ENCODE measurements around the gene GCA. TPM values are rescaled to one million over a fixed set of nuclear protein-coding genes. Genes with fewer than 3 reads are reported as not detected.

The GCA gene, protein sequence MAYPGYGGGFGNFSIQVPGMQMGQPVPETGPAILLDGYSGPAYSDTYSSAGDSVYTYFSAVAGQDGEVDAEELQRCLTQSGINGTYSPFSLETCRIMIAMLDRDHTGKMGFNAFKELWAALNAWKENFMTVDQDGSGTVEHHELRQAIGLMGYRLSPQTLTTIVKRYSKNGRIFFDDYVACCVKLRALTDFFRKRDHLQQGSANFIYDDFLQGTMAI
- 1 to 10 TPM; 3.4 to 5.8 TPM for total RNA-seq

DNA sequence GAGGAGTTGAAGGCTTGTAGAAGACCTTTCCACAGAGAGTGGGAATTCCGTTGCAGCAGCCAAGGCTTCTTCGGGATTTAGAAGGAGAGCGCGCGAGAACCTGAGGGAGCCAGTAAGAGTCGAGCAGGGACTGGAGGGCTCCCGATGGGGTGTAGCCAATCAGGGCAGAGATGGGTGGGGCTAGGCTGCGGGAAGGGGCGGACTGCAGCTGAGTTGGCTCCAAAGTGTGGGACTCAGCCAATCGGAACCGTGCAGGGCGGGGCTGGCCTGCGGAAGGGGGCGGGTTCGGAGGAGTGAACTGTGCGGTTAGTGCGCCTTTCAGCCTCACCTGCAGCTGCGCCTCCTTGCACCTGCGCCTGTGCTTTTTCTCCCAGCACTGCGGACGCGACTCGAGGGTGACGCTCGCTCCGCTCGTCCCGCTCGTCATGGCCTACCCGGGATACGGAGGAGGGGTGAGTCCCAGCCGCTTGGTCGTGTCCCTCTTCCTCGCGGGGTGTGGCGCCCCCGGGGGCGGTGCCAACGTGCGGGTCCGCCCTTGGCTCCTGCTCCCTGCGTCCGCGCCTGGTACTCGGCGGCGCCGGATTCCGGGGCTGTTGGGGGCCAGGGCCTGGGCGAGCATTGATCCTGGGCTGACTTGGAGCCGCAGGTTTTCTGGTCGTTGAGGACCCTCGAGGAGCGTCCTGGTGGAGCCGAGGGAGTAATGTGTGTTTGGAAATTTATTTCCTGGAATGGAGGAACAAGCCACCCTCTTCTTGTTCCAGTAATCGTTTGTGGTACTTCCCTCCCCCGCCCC, at the start of gene GCA:
Gene GCA (plus strand): TSS at position 309 of the 793 bp plus-strand sequence. CDS start 117 bp downstream, at position 426.
- DNase-seq (ENCODE audit: low spot score) = peak; percentile 96
- H3K27ac Mint-ChIP-seq = peak within 1 kb of the TSS; percentile 18 to 41
- peak within 1 kb of the TSS; percentile 86 for H3K4me3 Mint-ChIP-seq
- no peaks in the 10 kb centered on the region for H3K36me3 Mint-ChIP-seq
- H3K27me3 Mint-ChIP-seq = peaks cover 0 to 4% of the 10 kb centered on the region in 2 donors
- peak; percentile 100 for ATAC-seq
- H3K9me3 Mint-ChIP-seq = no peaks in the 10 kb centered on the region
- H3K4me1 Mint-ChIP-seq (ENCODE audit: low read depth in 2 of 2) = peaks cover 9 to 10% of the 10 kb centered on the region in 2 donors

DNA sequence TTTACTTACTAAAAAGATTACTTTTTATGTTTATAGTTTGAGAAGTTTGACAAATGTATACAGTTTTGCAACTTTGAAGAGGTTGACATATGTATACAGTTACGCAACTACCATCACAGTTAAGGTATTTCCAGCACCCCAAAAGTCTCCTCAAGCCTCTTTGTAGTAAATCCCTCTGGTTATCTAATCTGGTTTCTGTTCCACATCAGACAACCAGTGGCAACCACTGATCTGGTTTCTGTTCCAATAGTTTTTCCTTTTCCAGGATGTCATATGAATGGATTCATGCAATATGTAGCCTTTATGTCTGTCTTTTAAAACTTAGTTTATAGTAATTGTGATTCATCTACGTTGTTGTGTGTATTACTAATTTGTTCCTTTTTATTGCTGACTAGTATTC, 48.9 kb upstream of the GCA start:
- no peaks in the 10 kb centered on the region for H3K27me3 Mint-ChIP-seq
- peaks cover 9% of the 10 kb centered on the region for H3K36me3 Mint-ChIP-seq
- H3K4me3 Mint-ChIP-seq = no peak overlapping the region
- H3K27ac Mint-ChIP-seq = no peak overlapping the region
- peaks cover 0 to 2% of the 10 kb centered on the region in 2 donors for H3K4me1 Mint-ChIP-seq (ENCODE audit: low read depth in 2 of 2)
- ATAC-seq (no peak), DNase-seq (ENCODE audit: low spot score) (no peak)
- H3K9me3 Mint-ChIP-seq = no peaks in the 10 kb centered on the region

DNA sequence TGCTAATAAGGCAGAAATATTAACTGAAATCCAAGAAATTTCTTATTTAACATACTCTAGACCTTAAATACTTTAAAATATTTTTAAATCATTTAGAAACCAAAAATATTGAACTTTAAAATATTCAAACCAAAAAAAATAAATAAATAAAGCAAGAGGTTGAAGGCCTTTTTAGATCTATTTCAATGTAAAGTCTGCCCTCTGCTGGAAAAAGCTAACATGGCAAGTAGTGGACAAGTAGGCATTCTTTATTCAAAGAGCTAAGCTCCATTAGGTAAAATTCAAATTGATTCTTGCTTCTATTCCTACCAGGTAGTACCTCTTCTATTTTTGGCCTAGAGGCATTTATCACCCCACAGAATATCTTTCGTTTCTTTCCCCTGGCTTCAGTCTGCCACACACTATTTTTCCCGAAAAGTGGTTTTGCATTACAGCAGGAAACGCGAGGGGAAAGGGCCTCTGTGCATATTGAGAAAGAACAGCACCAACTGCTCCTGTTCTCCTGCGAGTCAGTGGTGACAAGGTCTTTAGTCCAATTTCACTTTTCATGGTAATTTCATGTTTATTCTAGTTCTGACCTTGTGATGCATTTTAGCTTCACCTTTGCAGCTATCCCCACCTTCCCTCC, 45.9 kb upstream of the GCA start:
- H3K4me1 Mint-ChIP-seq (ENCODE audit: low read depth in 2 of 2) = no peaks in the 10 kb centered on the region
- no peak overlapping the region for H3K4me3 Mint-ChIP-seq
- DNase-seq (ENCODE audit: low spot score) (peak; percentile 79), ATAC-seq (no peak)
- no peaks in the 10 kb centered on the region for H3K27me3 Mint-ChIP-seq
- no peaks in the 10 kb centered on the region for H3K9me3 Mint-ChIP-seq
- H3K27ac Mint-ChIP-seq = no peak overlapping the region
- peaks cover 5% of the 10 kb centered on the region for H3K36me3 Mint-ChIP-seq

DNA sequence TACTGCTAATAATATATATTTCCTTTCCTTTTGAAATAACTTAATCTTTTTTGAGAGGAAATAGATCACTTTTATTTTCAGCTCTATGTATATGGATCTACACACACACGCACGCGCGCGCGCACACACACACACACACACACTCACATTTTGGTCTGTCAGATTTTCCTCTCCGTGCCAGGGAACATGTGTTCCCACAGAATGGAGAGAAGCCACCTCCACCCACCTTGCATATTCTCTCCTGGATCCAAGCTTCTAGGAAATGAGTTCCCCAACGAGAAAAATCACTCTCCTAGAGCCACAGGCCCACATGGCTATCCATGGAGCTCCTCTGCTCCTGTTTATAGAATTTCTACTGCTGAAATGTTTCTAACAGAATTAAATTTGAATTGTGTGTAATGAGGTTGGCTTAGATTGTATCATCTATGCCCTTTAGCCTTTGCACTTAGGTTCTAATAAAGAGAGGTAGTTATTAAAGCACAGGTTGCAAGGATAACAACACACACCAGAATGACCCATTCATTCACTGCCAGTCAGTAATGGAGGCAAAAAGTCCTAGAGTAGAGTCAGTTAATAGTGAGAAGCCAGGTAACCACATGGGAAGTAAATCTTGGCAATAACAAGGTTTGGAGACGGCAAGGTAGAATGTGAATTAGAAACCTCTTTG, 45.1 kb upstream of the GCA start:
- Mint-ChIP-seq H3K27ac (no peak overlapping the region), H3K4me3 (no peak overlapping the region), H3K27me3 (no peaks in the 10 kb centered on the region), H3K4me1 (ENCODE audit: low read depth in 2 of 2) (no peaks in the 10 kb centered on the region), H3K36me3 (peaks cover 5% of the 10 kb centered on the region), H3K9me3 (no peaks in the 10 kb centered on the region)
- ATAC-seq (no peak), DNase-seq (ENCODE audit: low spot score) (no peak)

DNA sequence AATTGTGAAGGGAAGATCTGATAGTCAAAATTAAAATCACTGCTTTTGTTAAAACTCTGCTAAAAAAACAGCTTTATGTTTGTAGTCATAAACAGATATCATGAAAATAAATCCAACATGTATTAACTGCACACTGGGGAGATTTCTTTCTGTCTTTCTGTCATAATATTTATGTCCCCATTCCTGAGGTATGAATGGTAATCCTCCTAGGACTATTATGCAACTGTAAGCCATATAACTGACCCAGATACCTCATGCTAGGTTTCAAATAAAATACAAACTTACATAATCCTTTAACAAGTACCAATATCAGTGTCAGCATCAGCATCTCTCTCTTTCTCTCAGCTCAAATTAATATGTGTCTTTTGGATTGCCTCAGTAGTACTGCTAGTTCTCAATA, 43.7 kb upstream of the GCA start:
- peaks cover 5% of the 10 kb centered on the region for H3K36me3 Mint-ChIP-seq
- ATAC-seq (no peak), DNase-seq (ENCODE audit: low spot score) (no peak)
- H3K27me3 Mint-ChIP-seq = no peaks in the 10 kb centered on the region
- no peaks in the 10 kb centered on the region for H3K9me3 Mint-ChIP-seq
- H3K4me1 Mint-ChIP-seq (ENCODE audit: low read depth in 2 of 2) = no peaks in the 10 kb centered on the region
- no peak overlapping the region for H3K27ac Mint-ChIP-seq
- H3K4me3 Mint-ChIP-seq = no peak overlapping the region

DNA sequence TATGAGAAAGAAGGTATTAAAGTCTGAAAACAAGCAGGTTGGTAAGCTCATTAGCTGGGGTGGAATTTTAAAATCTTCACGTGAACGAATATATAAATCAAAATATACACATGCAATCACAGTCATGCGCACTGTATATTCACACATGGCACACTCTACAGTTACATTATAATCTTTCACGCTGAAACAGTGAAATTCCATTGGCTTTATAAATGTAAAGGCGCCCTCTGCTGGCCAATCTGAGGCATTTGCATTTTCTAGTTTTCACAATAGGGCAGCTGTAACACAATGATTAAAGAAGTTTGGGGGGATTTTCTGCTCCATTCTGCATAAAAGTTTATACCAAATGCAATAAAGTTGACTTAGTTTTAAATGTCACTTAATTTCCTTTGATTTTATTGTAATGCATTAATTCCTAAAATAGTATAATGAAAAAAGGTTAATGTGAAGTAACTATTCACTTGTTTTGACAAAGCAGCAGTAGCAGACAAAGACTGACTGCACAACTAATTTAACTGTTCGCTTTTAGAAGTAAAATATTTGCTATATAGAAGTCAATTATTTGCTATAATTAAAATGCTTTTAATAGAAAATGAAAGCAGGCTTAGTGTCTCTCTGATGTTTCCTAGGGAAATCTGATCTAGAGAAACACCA, 42.7 kb upstream of the GCA start:
- Mint-ChIP-seq H3K36me3 (no peaks in the 10 kb centered on the region), H3K9me3 (no peaks in the 10 kb centered on the region), H3K4me3 (no peak overlapping the region), H3K4me1 (ENCODE audit: low read depth in 2 of 2) (no peaks in the 10 kb centered on the region), H3K27me3 (no peaks in the 10 kb centered on the region), H3K27ac (no peak overlapping the region)
- DNase-seq (ENCODE audit: low spot score) (peak; percentile 70), ATAC-seq (peak; percentile 62 to 66)

DNA sequence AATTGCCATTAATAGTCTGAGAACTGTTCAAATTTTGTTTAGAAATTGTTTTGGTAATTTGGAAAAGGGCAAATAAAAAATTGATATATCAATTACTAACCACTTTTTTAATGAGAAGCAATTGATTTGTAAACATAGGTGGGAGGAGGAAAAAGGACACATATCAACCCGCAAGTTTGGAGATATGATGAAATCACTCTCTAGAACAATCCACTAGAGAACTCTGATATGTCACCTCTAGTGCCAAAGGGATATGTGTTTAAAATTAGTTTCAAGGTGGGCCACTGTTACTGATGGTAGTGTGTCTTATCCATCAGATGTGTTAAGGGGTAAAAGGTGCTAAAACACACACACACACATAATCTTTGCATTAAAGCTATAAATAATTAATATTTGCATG, 42.1 kb upstream of the GCA start:
- H3K4me1 Mint-ChIP-seq (ENCODE audit: low read depth in 2 of 2) = no peaks in the 10 kb centered on the region
- no peaks in the 10 kb centered on the region for H3K36me3 Mint-ChIP-seq
- DNase-seq (ENCODE audit: low spot score) = no peak

DNA sequence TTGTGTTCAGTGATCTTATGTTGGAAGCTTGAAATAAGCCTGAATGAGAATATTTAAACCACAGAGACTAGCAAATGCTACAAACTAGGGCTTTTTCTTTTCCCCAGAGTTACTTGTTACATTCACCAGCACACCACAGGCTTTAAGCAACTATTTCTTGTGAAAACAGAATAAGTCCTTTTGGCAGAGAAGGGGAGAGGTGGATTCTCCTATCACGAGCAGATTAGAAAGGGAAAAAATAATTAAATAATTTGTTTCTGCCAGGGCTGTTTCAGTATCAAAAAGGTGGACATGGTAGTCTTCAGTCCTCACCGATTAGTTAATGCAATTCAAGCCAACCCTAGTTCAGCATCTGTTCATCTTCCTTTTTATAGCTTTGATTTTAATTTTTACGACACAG, 38.0 kb upstream of the GCA start:
- Mint-ChIP-seq H3K27ac (no peak overlapping the region), H3K27me3 (no peaks in the 10 kb centered on the region), H3K4me1 (ENCODE audit: low read depth in 2 of 2) (peaks cover 17 to 18% of the 10 kb centered on the region in 2 donors), H3K4me3 (no peak overlapping the region), H3K9me3 (no peaks in the 10 kb centered on the region), H3K36me3 (peaks cover 5% of the 10 kb centered on the region)
- ATAC-seq (no peak), DNase-seq (ENCODE audit: low spot score) (no peak)

More for the DNA sequence above, 42.1 kb upstream of the GCA start:
- Mint-ChIP-seq H3K4me3 (no peak overlapping the region), H3K27me3 (no peaks in the 10 kb centered on the region), H3K27ac (no peak overlapping the region), H3K9me3 (no peaks in the 10 kb centered on the region)
- no peak for ATAC-seq

DNA sequence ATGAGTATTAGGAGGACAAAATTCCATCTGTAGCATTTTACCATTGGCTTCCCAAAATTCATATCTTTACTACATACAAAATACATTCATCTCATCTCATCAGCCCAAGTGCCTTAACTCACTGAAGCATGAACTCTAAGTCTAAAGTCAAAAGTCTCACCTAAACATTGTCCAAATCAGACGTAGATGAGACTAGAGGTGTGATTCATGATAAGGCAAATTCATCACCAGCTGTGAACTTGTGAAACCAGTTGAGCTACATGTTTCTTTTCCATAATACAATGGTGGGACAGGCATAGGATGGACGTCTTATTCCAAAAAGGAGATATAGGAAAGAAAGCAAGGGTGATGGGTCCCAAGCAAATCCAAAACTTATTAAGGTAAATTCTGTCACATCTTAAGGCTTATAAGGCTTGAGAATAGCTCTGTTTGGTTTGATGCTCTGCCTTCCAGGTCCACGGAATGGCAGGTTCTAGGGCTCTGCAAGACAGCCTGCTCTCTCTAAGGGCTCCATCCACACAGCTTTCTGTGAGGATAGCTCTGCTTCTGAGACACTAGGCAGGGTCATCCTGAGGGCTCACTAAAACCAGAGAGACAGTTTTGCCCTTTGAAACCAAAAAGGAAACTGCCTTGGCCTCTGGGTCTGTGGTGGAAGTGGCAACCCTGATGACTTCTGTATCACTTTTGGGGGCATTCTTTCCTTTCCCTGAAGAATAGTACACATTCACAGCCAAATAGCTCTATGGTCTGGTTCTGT, 35.0 kb upstream of the GCA start:
- DNase-seq (ENCODE audit: low spot score) (no peak), ATAC-seq (peak; percentile 61 to 69)
- peak overlapping the region; percentile 12 for H3K4me3 Mint-ChIP-seq
- H3K27me3 Mint-ChIP-seq = no peaks in the 10 kb centered on the region
- peak overlapping the region; percentile 15 to 86 for H3K27ac Mint-ChIP-seq
- H3K36me3 Mint-ChIP-seq = peaks cover 5% of the 10 kb centered on the region
- H3K9me3 Mint-ChIP-seq = no peaks in the 10 kb centered on the region
- peaks cover 18 to 24% of the 10 kb centered on the region in 2 donors for H3K4me1 Mint-ChIP-seq (ENCODE audit: low read depth in 2 of 2)

DNA sequence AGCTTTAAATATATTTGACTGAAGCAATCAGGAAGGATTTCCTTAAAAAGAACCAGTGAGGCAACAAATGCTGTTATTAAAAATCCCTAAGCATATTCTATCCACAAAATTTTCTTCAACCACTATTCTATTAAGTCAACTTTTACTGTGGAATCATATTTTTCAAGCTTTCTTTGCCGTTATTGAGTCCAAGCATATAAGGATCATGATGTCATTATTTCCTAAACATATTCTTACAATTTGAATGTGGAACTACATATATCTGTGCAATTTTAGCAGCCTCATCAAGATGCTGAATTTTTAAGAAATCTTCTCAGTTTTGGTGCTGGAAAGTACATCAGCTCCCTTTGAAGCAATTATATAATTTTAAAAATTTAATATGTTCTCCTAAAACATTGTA, 31.1 kb upstream of the GCA start:
- no peak for DNase-seq (ENCODE audit: low spot score)
- no peak for ATAC-seq
- Mint-ChIP-seq H3K4me3 (no peak overlapping the region), H3K9me3 (no peaks in the 10 kb centered on the region), H3K27me3 (no peaks in the 10 kb centered on the region), H3K4me1 (ENCODE audit: low read depth in 2 of 2) (peaks cover 45 to 46% of the 10 kb centered on the region in 2 donors), H3K36me3 (peaks cover 5% of the 10 kb centered on the region), H3K27ac (peak overlapping the region in 1 of 2 donors; percentile 60)

DNA sequence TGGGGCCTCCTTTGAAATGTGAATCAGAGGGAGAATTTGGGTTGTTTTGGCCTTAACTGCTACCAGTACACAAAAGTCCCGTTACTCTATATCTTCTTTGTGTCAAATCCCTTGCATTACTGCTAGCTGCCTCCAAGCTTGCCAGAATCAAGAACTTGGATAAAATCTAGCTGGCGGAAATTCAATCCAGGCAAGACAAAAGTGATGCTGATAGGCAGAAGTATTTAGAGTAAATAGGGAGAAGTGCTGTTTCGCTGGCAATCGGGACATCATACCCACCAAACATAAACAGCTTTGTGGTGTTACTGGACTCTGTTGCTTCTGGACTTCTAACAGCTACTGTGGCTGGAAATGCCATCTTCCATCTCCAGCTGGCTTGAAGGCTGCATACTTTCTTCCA, 28.0 kb upstream of the GCA start:
- peak overlapping the region; percentile 89 to 95 for H3K27ac Mint-ChIP-seq
- H3K9me3 Mint-ChIP-seq = no peaks in the 10 kb centered on the region
- peaks cover 40 to 44% of the 10 kb centered on the region in 2 donors for H3K4me1 Mint-ChIP-seq (ENCODE audit: low read depth in 2 of 2)
- peak overlapping the region; percentile 90 for H3K4me3 Mint-ChIP-seq
- DNase-seq (ENCODE audit: low spot score) (no peak), ATAC-seq (no peak)
- no peaks in the 10 kb centered on the region for H3K27me3 Mint-ChIP-seq
- H3K36me3 Mint-ChIP-seq = no peaks in the 10 kb centered on the region

DNA sequence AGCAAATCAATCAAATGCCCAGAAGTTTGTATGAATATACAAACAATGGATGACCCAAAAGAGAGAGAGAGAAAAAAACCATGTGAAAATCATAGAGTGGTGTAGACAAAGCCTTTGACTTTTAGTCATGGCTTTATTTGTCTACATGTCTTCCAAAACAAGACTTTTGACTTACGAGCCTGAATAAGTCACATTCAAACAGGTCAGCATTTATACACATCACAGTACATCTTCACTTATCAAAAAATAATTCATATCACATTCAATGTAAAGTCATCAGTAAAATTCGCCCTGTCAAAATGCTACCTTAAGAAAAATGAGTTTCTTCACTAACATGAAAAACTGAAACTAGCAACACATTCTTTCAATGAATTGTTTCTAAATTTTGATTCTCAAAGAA, 27.3 kb upstream of the GCA start:
- ATAC-seq (no peak), DNase-seq (ENCODE audit: low spot score) (no peak)
- peak overlapping the region; percentile 89 to 95 for H3K27ac Mint-ChIP-seq
- H3K4me1 Mint-ChIP-seq (ENCODE audit: low read depth in 2 of 2) = peaks cover 44 to 45% of the 10 kb centered on the region in 2 donors
- H3K4me3 Mint-ChIP-seq = peak overlapping the region; percentile 90
- H3K9me3 Mint-ChIP-seq = no peaks in the 10 kb centered on the region
- H3K36me3 Mint-ChIP-seq = no peaks in the 10 kb centered on the region
- no peaks in the 10 kb centered on the region for H3K27me3 Mint-ChIP-seq
